Measurements from ENCODE around the gene ANO7.
A peak's percentile ranks its signal among the peaks of the same experiment; 100 is the strongest.

ANO7 gene

GRCh38 chr2:241148891-241149674 is 39.4 kb upstream of the ANO7 start, which contains the start of gene PASK:
Gene PASK (minus strand): TSS chr2:241149472. CDS start chr2:241143032, 6,440 bp downstream.
- Histone ChIP-seq H3K4me1 (ENCODE audit: control insufficient read depth in 1 of 2, insufficient read depth in 1 of 2, low read depth in 1 of 2, low read length in 1 of 2) (peaks cover 17 to 19% of the 10 kb centered on the region in 2 experiments), H3K27ac (peak within 1 kb of the TSS; percentile 62), H3K36me3 (peaks cover 11% of the 10 kb centered on the region), H3K27me3 (peaks cover 11% of the 10 kb centered on the region), H3K9me3 (no peaks in the 10 kb centered on the region), H3K4me3 (ENCODE audit: low read depth in 1 of 2, low read length in 1 of 2) (peak within 1 kb of the TSS; percentile 75 to 94)
- TF ChIP-seq, protein P1, sequence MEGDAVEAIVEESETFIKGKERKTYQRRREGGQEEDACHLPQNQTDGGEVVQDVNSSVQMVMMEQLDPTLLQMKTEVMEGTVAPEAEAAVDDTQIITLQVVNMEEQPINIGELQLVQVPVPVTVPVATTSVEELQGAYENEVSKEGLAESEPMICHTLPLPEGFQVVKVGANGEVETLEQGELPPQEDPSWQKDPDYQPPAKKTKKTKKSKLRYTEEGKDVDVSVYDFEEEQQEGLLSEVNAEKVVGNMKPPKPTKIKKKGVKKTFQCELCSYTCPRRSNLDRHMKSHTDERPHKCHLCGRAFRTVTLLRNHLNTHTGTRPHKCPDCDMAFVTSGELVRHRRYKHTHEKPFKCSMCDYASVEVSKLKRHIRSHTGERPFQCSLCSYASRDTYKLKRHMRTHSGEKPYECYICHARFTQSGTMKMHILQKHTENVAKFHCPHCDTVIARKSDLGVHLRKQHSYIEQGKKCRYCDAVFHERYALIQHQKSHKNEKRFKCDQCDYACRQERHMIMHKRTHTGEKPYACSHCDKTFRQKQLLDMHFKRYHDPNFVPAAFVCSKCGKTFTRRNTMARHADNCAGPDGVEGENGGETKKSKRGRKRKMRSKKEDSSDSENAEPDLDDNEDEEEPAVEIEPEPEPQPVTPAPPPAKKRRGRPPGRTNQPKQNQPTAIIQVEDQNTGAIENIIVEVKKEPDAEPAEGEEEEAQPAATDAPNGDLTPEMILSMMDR (IDR thresholded peaks at IDR 0.05), result peak; percentile 12

- H3K27ac ChIP-seq, result peak overlapping the region; percentile 62
- TF ChIP-seq, protein P1 (IDR thresholded peaks at IDR 0.05), result no peak
- peaks cover 17 to 19% of the 10 kb centered on the region in 2 experiments for H3K4me1 ChIP-seq (ENCODE audit: control insufficient read depth in 1 of 2, insufficient read depth in 1 of 2, low read depth in 1 of 2, low read length in 1 of 2)
- H3K9me3 ChIP-seq, result no peaks in the 10 kb centered on the region
- H3K27me3 ChIP-seq, result peaks cover 11% of the 10 kb centered on the region
- H3K36me3 ChIP-seq, result peaks cover 11% of the 10 kb centered on the region
- peak overlapping the region; percentile 75 to 94 for H3K4me3 ChIP-seq (ENCODE audit: low read depth in 1 of 2, low read length in 1 of 2)
Measured at GRCh38 chr2:241149675-241149924, 38.9 kb upstream of the ANO7 start.

DNA sequence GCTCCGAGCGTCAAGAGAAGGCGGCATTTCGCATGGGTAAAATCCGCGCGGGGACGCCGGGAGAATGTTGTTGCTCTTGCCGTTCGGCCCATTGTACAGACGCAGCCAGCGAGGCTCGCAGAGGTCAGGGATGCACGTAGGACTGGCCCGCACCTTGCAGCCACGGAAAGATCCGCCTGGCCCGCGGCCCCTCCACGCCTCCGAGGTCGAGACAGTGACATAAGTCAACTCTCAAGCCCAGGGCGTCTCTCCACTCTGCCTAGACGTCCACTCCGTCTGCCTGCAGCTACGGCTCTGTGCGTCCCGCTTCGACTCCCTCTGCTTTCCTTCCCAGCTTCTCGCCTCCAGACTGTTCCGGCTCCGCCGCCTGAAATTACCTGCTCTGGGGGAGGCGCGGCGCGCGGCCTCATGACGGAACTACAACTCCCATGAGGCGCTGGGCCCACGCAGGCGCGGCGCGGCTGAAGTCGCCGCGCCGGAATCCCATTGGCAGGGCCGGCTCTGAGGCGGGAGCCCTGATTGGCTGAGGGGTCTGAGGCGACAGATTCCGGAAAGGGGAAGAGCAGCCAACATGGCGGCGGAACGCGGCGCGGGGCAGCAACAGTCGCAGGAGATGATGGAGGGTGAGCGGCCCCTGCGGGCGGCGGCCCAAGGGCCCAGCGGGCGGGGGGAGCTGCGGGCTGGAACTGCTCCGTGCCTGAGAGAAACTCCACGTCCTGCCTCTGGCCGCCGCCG is 38.4 kb upstream of the ANO7 start, which contains the start of gene PPP1R7:
TSS of gene PPP1R7 (plus strand) at position 543 of the 735 bp plus-strand sequence. CDS start at position 572, 29 bp downstream.
- Histone ChIP-seq H3K36me3 (peaks cover 16% of the 10 kb centered on the region), H3K27ac (peak within 1 kb of the TSS; percentile 62), H3K4me1 (ENCODE audit: control insufficient read depth in 1 of 2, insufficient read depth in 1 of 2, low read depth in 1 of 2, low read length in 1 of 2) (peaks cover 17 to 19% of the 10 kb centered on the region in 2 experiments), H3K9me3 (no peaks in the 10 kb centered on the region), H3K4me3 (ENCODE audit: low read depth in 1 of 2, low read length in 1 of 2) (peak within 1 kb of the TSS; percentile 75 to 94), H3K27me3 (peaks cover 11% of the 10 kb centered on the region)
- TF ChIP-seq, protein P1 (IDR thresholded peaks at IDR 0.05), result peak; percentile 51

DNA sequence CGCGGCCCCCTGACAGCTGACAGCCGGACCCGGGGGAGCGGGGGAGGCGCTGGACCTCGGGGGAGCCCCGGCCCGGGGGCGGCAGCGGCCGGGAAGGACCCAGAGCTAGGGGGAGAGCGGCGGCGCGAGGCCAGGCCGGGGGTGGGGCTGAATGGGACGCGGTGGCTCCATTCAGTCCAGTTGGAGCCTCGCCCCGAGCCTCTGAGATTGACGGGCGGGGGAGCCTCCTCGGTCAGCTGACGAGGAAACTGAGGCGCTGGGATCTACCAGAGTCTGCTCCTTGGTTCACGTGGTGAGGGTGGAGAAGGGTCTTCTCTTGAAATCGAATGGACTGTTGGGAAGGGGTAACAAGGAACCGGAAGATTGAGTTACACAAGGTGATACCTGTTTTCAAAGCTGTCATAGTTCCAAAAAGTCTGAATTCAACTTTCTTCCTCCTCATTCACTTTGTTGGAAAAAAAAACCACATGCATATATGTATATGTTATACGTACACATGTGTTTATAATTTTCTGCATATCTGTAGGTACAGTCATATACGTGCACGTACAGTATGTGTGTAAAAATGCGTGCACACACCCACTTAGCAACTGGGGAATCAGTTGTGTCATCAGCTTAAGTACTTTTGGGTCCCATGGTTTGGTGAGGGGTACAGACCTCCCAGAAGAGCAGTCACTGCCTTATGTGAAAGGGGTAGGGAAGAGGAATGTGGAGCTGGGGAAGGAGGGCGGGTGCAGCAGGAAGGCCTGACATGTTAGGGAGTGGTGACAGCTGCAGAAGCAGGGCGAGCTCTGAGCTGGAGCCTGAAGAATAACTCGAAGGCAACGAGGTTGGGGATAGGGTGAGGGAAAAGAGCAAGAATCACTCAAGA is 37.6 kb upstream of the ANO7 start:
- Histone ChIP-seq H3K4me3 (ENCODE audit: low read depth in 1 of 2, low read length in 1 of 2) (peak overlapping the region; percentile 75 to 94), H3K27me3 (peaks cover 11% of the 10 kb centered on the region), H3K27ac (peak overlapping the region; percentile 62), H3K4me1 (ENCODE audit: control insufficient read depth in 1 of 2, insufficient read depth in 1 of 2, low read depth in 1 of 2, low read length in 1 of 2) (peaks cover 17 to 19% of the 10 kb centered on the region in 2 experiments), H3K36me3 (peaks cover 20% of the 10 kb centered on the region), H3K9me3 (no peaks in the 10 kb centered on the region)
- TF ChIP-seq, protein P1 (IDR thresholded peaks at IDR 0.05), result no peak
